GM12875 (cell line): ENCODE data around the gene ANGPTL2.

Source experiments
- H3K4me3 ChIP-seq: one replicate; pipeline ENCODE4 v1.5.1; 2011; ENCODE audit warnings: low read depth, low read length, control low read depth
- TF ChIP-seq, protein P1 (sequence below): IDR thresholded peaks from 2 replicates; pipeline ENCODE4 v1.5.1; 2011; ENCODE audit warnings: low read depth, mild to moderate bottlenecking, control low read depth, inconsistent platforms, low read length, moderate library complexity, borderline replicate concordance; ENCODE audit not compliant: insufficient read depth

The ANGPTL2 gene

GRCh38 chr9:127087411-127087810, 35.0 kb downstream of the ANGPTL2 start:
- H3K4me3 ChIP-seq = no peak overlapping the region
- TF ChIP-seq, protein P1, sequence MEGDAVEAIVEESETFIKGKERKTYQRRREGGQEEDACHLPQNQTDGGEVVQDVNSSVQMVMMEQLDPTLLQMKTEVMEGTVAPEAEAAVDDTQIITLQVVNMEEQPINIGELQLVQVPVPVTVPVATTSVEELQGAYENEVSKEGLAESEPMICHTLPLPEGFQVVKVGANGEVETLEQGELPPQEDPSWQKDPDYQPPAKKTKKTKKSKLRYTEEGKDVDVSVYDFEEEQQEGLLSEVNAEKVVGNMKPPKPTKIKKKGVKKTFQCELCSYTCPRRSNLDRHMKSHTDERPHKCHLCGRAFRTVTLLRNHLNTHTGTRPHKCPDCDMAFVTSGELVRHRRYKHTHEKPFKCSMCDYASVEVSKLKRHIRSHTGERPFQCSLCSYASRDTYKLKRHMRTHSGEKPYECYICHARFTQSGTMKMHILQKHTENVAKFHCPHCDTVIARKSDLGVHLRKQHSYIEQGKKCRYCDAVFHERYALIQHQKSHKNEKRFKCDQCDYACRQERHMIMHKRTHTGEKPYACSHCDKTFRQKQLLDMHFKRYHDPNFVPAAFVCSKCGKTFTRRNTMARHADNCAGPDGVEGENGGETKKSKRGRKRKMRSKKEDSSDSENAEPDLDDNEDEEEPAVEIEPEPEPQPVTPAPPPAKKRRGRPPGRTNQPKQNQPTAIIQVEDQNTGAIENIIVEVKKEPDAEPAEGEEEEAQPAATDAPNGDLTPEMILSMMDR = no peak

DNA sequence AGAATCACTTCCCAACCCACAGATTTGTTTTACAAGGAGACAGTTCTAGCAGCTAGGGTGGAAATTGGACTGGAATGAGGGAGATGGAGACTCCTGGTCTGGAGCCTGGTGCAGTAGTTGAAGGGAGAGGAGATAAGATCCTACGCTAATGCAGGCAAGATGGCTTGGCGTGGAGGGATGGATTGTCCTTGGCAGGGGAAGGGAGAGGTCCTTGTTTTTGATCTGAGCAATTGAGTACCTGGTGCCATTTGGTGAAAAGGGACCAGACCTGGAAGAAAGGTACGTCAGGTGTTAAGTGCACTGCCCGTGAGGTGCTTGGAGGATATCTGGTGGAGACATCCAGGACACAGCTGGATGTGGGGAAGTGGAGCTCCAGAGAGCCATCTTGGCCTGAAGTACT, 35.7 kb downstream of the ANGPTL2 start:
- H3K4me3 ChIP-seq = no peak overlapping the region
- TF ChIP-seq, protein P1 = no peak

- H3K4me3 ChIP-seq = no peak overlapping the region
- TF ChIP-seq, protein P1 = no peak
These were observed 37.2 kb downstream of the ANGPTL2 start for GRCh38 chr9:127085186-127085585.

DNA sequence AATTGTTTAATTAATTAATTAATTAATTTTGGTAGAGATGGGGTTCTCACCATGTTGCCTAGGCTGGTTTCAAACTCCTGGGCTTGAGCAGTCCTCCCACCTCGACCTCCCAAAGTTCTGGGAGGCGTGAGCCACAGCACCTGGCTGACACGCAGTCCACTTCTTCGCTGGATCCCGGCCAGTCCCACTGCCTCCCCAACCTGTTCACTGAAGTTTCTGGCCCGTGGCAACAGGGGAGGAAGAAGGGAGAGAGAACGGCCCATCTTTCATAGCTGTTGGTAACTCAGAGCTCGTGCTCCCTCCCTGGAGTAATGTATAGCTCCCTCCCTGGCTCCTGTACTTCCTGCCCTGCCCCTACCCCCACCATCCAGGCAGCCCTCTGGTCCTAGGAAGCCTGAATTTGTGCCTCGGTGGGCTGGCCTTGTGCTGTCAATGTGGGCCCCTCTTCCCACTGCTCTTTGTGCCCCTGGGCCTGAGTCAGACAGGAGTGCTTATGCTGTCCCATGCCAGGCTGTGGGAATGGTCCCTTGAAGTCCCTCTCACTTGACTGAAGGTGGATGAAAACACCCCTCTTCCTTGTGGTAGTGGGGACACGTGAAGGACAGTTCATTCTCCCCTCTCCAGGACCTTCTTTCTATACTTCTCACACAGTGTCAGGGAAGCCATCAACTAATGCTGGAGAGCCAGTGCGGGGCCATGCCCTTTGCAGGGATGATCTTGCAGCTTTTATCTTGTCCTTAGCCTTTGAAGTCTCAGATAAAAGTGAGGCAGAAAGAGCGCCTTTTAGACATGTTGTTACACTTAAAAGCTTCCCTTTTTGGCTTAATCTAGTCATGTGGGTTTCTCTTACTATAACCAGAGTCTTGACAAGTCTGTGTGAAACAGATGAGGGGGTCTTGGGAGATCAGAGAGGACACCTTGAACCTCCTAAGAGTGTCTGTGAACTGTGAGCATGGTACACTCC, 38.1 kb downstream of the ANGPTL2 start:
- no peak overlapping the region for H3K4me3 ChIP-seq
- TF ChIP-seq, protein P1 = no peak

- TF ChIP-seq, protein P1 = no peak
These were observed 39.1 kb downstream of the ANGPTL2 start for GRCh38 chr9:127083138-127083980.

DNA sequence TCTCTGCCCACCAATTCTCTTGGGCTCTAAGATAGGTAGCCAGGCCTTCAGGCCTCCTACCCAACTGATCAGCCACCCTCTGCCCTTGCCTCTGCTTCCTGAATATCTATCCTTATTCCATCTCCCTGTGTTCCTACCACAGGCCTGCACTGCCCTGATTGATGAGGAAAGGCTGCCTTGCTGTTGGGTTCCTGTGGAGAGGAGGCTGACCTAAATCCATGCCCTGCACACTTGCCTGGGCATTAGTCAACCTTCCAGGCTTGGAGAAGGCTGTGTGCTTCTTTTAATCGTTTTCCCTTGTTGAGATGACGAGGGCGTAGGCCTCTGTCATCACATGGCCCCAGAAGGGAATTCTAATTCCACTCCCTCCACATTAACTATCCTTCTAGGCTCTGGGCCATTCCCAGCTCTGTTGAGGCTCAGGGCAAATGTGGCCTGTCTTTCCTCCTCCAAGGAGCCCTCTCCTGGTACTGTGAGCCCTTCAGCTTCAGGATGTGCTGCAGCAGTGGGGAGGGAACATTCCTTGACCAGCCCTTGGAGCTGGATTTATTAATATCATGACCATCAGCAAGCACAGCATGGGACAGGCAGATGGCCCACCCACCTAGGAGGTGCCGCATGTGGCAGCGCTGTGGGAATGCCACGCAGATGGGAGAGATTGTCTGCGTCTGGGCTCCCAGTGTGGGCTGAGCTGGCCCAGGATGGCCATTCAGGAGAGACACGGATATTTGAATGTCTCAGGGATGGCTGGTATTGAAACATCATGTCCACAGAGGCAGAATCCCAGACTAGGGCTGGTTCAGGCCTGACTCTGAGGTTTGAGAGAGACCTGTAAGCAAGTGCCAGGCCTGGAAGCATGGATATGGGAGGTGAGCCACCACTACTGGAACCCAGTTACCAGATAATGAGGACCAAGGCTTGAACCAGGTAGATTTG, 40.9 kb downstream of the ANGPTL2 start:
- TF ChIP-seq, protein P1 = no peak
- H3K4me3 ChIP-seq = no peak overlapping the region

More at GRCh38 chr9:127083138-127083980, 39.1 kb downstream of the ANGPTL2 start:
- no peak overlapping the region for H3K4me3 ChIP-seq
